ENCODE data around the gene RASGEF1C.

DNA sequence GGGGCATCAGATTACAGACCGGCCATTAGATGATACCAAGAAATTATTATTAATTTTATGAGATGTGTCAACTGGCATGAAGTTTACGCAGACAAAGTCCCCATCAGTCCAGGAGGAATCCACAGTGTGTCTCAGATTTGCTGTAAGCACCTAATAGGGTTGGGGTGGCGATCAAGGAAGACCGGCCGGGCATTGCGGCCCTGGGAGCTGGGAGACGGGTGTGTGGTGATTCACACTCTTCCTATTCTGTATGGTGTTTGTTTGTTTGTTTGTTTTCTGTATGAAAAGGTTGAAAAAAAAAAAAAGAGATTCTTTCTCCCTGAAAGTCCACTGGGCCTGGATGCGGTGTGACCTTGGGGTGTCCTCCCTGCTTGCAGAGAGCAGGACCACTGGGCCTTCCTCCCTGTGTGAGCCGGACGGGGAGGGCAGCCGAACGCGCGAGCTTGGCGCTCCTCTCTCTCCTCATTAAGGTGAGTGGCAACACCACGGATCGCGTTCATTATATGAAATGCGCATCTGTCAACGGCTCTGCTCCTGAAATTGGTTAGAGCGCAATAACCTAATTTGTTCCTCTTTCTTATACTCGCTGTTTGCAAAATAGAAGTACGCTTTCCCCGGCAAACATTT is 15.1 kb downstream of the RASGEF1C start:
- TF ChIP-seq, protein P1, sequence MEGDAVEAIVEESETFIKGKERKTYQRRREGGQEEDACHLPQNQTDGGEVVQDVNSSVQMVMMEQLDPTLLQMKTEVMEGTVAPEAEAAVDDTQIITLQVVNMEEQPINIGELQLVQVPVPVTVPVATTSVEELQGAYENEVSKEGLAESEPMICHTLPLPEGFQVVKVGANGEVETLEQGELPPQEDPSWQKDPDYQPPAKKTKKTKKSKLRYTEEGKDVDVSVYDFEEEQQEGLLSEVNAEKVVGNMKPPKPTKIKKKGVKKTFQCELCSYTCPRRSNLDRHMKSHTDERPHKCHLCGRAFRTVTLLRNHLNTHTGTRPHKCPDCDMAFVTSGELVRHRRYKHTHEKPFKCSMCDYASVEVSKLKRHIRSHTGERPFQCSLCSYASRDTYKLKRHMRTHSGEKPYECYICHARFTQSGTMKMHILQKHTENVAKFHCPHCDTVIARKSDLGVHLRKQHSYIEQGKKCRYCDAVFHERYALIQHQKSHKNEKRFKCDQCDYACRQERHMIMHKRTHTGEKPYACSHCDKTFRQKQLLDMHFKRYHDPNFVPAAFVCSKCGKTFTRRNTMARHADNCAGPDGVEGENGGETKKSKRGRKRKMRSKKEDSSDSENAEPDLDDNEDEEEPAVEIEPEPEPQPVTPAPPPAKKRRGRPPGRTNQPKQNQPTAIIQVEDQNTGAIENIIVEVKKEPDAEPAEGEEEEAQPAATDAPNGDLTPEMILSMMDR (IDR thresholded peaks at IDR 0.05 in 2 of 3, conservative IDR thresholded peaks at IDR 0.05 in 1 of 3; ENCODE audit: control insufficient read depth in 2 of 3, extremely low read depth in 1 of 3, insufficient read depth in 1 of 3, low read depth in 3 of 3, low read length in 3 of 3) = no peak
- TF ChIP-seq EZH2 (IDR thresholded peaks at IDR 0.05; ENCODE audit: borderline replicate concordance, control insufficient read depth, low read depth, low read length) (no peak), ESRRA (IDR thresholded peaks at IDR 0.05; ENCODE audit: low read length) (no peak)
- TF ChIP-seq, protein P2, sequence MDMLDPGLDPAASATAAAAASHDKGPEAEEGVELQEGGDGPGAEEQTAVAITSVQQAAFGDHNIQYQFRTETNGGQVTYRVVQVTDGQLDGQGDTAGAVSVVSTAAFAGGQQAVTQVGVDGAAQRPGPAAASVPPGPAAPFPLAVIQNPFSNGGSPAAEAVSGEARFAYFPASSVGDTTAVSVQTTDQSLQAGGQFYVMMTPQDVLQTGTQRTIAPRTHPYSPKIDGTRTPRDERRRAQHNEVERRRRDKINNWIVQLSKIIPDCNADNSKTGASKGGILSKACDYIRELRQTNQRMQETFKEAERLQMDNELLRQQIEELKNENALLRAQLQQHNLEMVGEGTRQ (IDR thresholded peaks at IDR 0.05; ENCODE audit: borderline replicate concordance, low read depth, low read length) = no peak
- TF ChIP-seq, protein P3, sequence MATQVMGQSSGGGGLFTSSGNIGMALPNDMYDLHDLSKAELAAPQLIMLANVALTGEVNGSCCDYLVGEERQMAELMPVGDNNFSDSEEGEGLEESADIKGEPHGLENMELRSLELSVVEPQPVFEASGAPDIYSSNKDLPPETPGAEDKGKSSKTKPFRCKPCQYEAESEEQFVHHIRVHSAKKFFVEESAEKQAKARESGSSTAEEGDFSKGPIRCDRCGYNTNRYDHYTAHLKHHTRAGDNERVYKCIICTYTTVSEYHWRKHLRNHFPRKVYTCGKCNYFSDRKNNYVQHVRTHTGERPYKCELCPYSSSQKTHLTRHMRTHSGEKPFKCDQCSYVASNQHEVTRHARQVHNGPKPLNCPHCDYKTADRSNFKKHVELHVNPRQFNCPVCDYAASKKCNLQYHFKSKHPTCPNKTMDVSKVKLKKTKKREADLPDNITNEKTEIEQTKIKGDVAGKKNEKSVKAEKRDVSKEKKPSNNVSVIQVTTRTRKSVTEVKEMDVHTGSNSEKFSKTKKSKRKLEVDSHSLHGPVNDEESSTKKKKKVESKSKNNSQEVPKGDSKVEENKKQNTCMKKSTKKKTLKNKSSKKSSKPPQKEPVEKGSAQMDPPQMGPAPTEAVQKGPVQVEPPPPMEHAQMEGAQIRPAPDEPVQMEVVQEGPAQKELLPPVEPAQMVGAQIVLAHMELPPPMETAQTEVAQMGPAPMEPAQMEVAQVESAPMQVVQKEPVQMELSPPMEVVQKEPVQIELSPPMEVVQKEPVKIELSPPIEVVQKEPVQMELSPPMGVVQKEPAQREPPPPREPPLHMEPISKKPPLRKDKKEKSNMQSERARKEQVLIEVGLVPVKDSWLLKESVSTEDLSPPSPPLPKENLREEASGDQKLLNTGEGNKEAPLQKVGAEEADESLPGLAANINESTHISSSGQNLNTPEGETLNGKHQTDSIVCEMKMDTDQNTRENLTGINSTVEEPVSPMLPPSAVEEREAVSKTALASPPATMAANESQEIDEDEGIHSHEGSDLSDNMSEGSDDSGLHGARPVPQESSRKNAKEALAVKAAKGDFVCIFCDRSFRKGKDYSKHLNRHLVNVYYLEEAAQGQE (IDR thresholded peaks at IDR 0.05; ENCODE audit: low read depth, low read length) = no peak
- TF ChIP-seq, protein P4, sequence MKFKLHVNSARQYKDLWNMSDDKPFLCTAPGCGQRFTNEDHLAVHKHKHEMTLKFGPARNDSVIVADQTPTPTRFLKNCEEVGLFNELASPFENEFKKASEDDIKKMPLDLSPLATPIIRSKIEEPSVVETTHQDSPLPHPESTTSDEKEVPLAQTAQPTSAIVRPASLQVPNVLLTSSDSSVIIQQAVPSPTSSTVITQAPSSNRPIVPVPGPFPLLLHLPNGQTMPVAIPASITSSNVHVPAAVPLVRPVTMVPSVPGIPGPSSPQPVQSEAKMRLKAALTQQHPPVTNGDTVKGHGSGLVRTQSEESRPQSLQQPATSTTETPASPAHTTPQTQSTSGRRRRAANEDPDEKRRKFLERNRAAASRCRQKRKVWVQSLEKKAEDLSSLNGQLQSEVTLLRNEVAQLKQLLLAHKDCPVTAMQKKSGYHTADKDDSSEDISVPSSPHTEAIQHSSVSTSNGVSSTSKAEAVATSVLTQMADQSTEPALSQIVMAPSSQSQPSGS (IDR thresholded peaks at IDR 0.05; ENCODE audit: low read length) = no peak

Measured in GM12878 (cell line).